ENCODE measurements around the gene RAPGEFL1. TPM values are rescaled to one million over a fixed set of nuclear protein-coding genes. Genes with fewer than 3 reads are reported as not detected.
"Not testable (repeated sequence)": the region's sequence is repeated elsewhere in the genome, so short reads cannot be mapped to it uniquely, and the experiment has no call there.

RAPGEFL1 gene
- total and polyA plus RNA-seq, 2 donors (not counting 1 experiment from before 2014, with no cell fraction given) = 3.0 to 5.6 TPM

- ChIA-PET POLR2A (interaction anchor here (0.5 kb wide), 1 partner anchor 1880 kb away, joined by 5 read pairs; no protein-coding TSS in a partner anchor), CTCF (interaction anchor here (0.5 to 3.5 kb wide), 12 partner anchors 10 to 157 kb away, joined by 3 to 24 read pairs (median 4); partner anchors contain the start of gene CDC6)
- Histone ChIP-seq H3K4me3 (ENCODE audit: control extremely low read depth in 1 of 5, extremely low read depth in 1 of 5, insufficient read depth in 1 of 5, low read depth in 2 of 5, low read length in 4 of 5) (no peak overlapping the region), H3K36me3 (replicated peaks in 1 of 2; ENCODE audit: control extremely low read depth in 1 of 2, control insufficient read depth in 1 of 2, extremely low read depth in 1 of 2, insufficient read depth in 2 of 2, low read length in 1 of 2) (no peaks in the 10 kb centered on the region), H3K4me2 (replicated peaks; ENCODE audit: low read depth, low read length, poor library complexity, severe bottlenecking) (no peak overlapping the region), H4K20me1 (ENCODE audit: control insufficient read depth, insufficient read depth, low read length, poor library complexity, severe bottlenecking) (no peaks in the 10 kb centered on the region), H3K27ac (ENCODE audit: low read length in 2 of 2) (no peak overlapping the region), H3K9ac (ENCODE audit: low read length) (no peak overlapping the region), H2AFZ (ENCODE audit: insufficient read depth, low read depth, low read length, poor library complexity, severe bottlenecking) (no peak overlapping the region), H3K4me1 (ENCODE audit: control insufficient read depth in 2 of 2, insufficient read depth in 2 of 2, low read length in 2 of 2) (no peaks in the 10 kb centered on the region), H3K9me3 (ENCODE audit: control extremely low read depth in 1 of 3, control insufficient read depth in 2 of 3, insufficient read depth in 1 of 3, low read length in 2 of 3) (peaks cover 0 to 8% (median 0%) of the 10 kb centered on the region in 3 donors), H3K79me2 (ENCODE audit: control insufficient read depth, insufficient read depth, low read length) (no peaks in the 10 kb centered on the region), H3K27me3 (replicated peaks in 1 of 4; ENCODE audit: control extremely low read depth in 1 of 4, control insufficient read depth in 3 of 4, insufficient read depth in 4 of 4, low read length in 3 of 4) (peaks cover 0 to 8% (median 0%) of the 10 kb centered on the region in 4 experiments)
- no peak for TF ChIP-seq EZH2 (IDR thresholded peaks at IDR 0.05; ENCODE audit: borderline replicate concordance, insufficient read depth, low read depth, low read length, poor library complexity, severe bottlenecking)
- TF ChIP-seq CTCF (IDR thresholded peaks at IDR 0.05) = no peak
- DNase-seq = no peak
- no peak overlapping the region for H3K27ac Mint-ChIP-seq
- H3K27me3 Mint-ChIP-seq = peaks cover 13% of the 10 kb centered on the region
- intact Hi-C loops (cut with micrococcal nuclease) = no loop called here
- no peaks in the 10 kb centered on the region for H3K9me3 Mint-ChIP-seq (ENCODE audit: insufficient read depth)
- no peaks in the 10 kb centered on the region for H3K4me1 Mint-ChIP-seq
- H3K4me3 Mint-ChIP-seq = no peak overlapping the region
- ATAC-seq (ENCODE audit: low read depth) = no peak
- 75% methylated on average over 5 of the region's 5 CpGs for WGBS (ENCODE audit: insufficient coverage)
Measured at GRCh38 chr17:40198576-40198975, 21.3 kb downstream of the RAPGEFL1 start.

GRCh38 chr17:40203131-40203530 lies 25.9 kb downstream of the RAPGEFL1 start:
- 78% methylated on average over 4 of the region's 4 CpGs for WGBS (ENCODE audit: insufficient coverage)
- peaks cover 0 to 2% (median 0%) of the 10 kb centered on the region in 3 donors for H3K9me3 ChIP-seq (ENCODE audit: control extremely low read depth in 1 of 3, control insufficient read depth in 2 of 3, insufficient read depth in 1 of 3, low read length in 2 of 3)
- intact Hi-C loops (cut with micrococcal nuclease) = loop anchor here (2.0 to 5.0 kb wide), 2 partner anchors 16 to 154 kb away; partner anchors contain the start of gene WIPF2
- Mint-ChIP-seq H3K4me3 (no peak overlapping the region), H3K9me3 (ENCODE audit: insufficient read depth) (no peaks in the 10 kb centered on the region), H3K4me1 (no peaks in the 10 kb centered on the region), H3K27me3 (peaks cover 9% of the 10 kb centered on the region), H3K27ac (no peak overlapping the region)
- no peak overlapping the region for H3K4me3 ChIP-seq (ENCODE audit: control extremely low read depth in 1 of 5, extremely low read depth in 1 of 5, insufficient read depth in 1 of 5, low read depth in 2 of 5, low read length in 4 of 5)
- no peaks in the 10 kb centered on the region for H3K36me3 ChIP-seq (replicated peaks in 1 of 2; ENCODE audit: control extremely low read depth in 1 of 2, control insufficient read depth in 1 of 2, extremely low read depth in 1 of 2, insufficient read depth in 2 of 2, low read length in 1 of 2)
- H3K4me1 ChIP-seq (ENCODE audit: control insufficient read depth in 2 of 2, insufficient read depth in 2 of 2, low read length in 2 of 2) = no peaks in the 10 kb centered on the region
- ATAC-seq (ENCODE audit: low read depth) (no peak), DNase-seq (no peak)
- no peak overlapping the region for H2AFZ ChIP-seq (ENCODE audit: insufficient read depth, low read depth, low read length, poor library complexity, severe bottlenecking)
- no peak overlapping the region for H3K9ac ChIP-seq (ENCODE audit: low read length)
- no peak for TF ChIP-seq EZH2 (IDR thresholded peaks at IDR 0.05; ENCODE audit: borderline replicate concordance, insufficient read depth, low read depth, low read length, poor library complexity, severe bottlenecking)
- TF ChIP-seq CTCF (IDR thresholded peaks at IDR 0.05) = no peak
- CTCF ChIA-PET = interaction anchor here (0.6 to 2.4 kb wide), 12 partner anchors 13 to 345 kb away, joined by 3 to 18 read pairs (median 4); partner anchors contain the start of gene WIPF2
- H3K4me2 ChIP-seq (replicated peaks; ENCODE audit: low read depth, low read length, poor library complexity, severe bottlenecking) = no peak overlapping the region
- no peak overlapping the region for H3K27ac ChIP-seq (ENCODE audit: low read length in 2 of 2)
- H4K20me1 ChIP-seq (ENCODE audit: control insufficient read depth, insufficient read depth, low read length, poor library complexity, severe bottlenecking) = no peaks in the 10 kb centered on the region
- peaks cover 0 to 4% (median 0%) of the 10 kb centered on the region in 4 experiments for H3K27me3 ChIP-seq (replicated peaks in 1 of 4; ENCODE audit: control extremely low read depth in 1 of 4, control insufficient read depth in 3 of 4, insufficient read depth in 4 of 4, low read length in 3 of 4)
- H3K79me2 ChIP-seq (ENCODE audit: control insufficient read depth, insufficient read depth, low read length) = no peaks in the 10 kb centered on the region
- POLR2A ChIA-PET = interaction anchor here (0.7 kb wide), 1 partner anchor 47 kb away, joined by 6 read pairs; no protein-coding TSS in a partner anchor

GRCh38 chr17:40206193-40206592 lies 28.9 kb downstream of the RAPGEFL1 start:
- H3K4me1 ChIP-seq (ENCODE audit: control insufficient read depth in 2 of 2, insufficient read depth in 2 of 2, low read length in 2 of 2); H4K20me1 ChIP-seq (ENCODE audit: control insufficient read depth, insufficient read depth, low read length, poor library complexity, severe bottlenecking); H3K27ac ChIP-seq (ENCODE audit: low read length in 2 of 2); H3K27ac Mint-ChIP-seq; H2AFZ ChIP-seq (ENCODE audit: insufficient read depth, low read depth, low read length, poor library complexity, severe bottlenecking); ATAC-seq (ENCODE audit: low read depth); H3K9me3 ChIP-seq (ENCODE audit: control extremely low read depth in 1 of 3, control insufficient read depth in 2 of 3, insufficient read depth in 1 of 3, low read length in 2 of 3); H3K4me2 ChIP-seq (replicated peaks; ENCODE audit: low read depth, low read length, poor library complexity, severe bottlenecking); H3K4me3 Mint-ChIP-seq; H3K27me3 ChIP-seq (replicated peaks in 1 of 4; ENCODE audit: control extremely low read depth in 1 of 4, control insufficient read depth in 3 of 4, insufficient read depth in 4 of 4, low read length in 3 of 4); H3K36me3 ChIP-seq (replicated peaks in 1 of 2; ENCODE audit: control extremely low read depth in 1 of 2, control insufficient read depth in 1 of 2, extremely low read depth in 1 of 2, insufficient read depth in 2 of 2, low read length in 1 of 2); CTCF ChIA-PET; H3K4me1 Mint-ChIP-seq; H3K9me3 Mint-ChIP-seq (ENCODE audit: insufficient read depth); DNase-seq; intact Hi-C loops (cut with micrococcal nuclease); H3K9ac ChIP-seq (ENCODE audit: low read length); POLR2A ChIA-PET; H3K4me3 ChIP-seq (ENCODE audit: control extremely low read depth in 1 of 5, extremely low read depth in 1 of 5, insufficient read depth in 1 of 5, low read depth in 2 of 5, low read length in 4 of 5); H3K79me2 ChIP-seq (ENCODE audit: control insufficient read depth, insufficient read depth, low read length): not testable (repeated sequence)
- WGBS (ENCODE audit: insufficient coverage) = 79% methylated on average over 4 of the region's 8 CpGs
- H3K27me3 Mint-ChIP-seq = peaks cover 12% of the 10 kb centered on the region
